Measurements from ENCODE around the gene NAT14. TPM values are rescaled to one million over a fixed set of nuclear protein-coding genes. Genes with fewer than 3 reads are reported as not detected.

Gene NAT14
- polyA plus RNA-seq, 1 donor (not counting 4 experiments of a cell fraction or from before 2014, with no cell fraction given): 11.0 TPM

GRCh38 chr19:55466241-55466614, 18.8 kb upstream of the NAT14 start:
- Histone ChIP-seq H2AFZ (ENCODE audit: control insufficient read depth, low read length) (no peak overlapping the region), H3K4me1 (ENCODE audit: control insufficient read depth, extremely low read depth, insufficient read depth, low read length) (peaks cover 8% of the 10 kb centered on the region), H3K4me2 (ENCODE audit: control insufficient read depth, extremely low read depth, insufficient read depth, low read depth, low read length) (no peak overlapping the region), H3K9me3 (ENCODE audit: control insufficient read depth, low read depth, low read length) (no peaks in the 10 kb centered on the region), H3K9ac (ENCODE audit: control insufficient read depth, extremely low read depth, insufficient read depth, low read length) (no peak overlapping the region), H3K4me3 (ENCODE audit: control insufficient read depth in 2 of 3, extremely low read depth in 1 of 3, insufficient read depth in 2 of 3, low read depth in 1 of 3, low read length in 3 of 3) (no peak overlapping the region), H3K27me3 (ENCODE audit: control insufficient read depth, extremely low read depth, insufficient read depth, low read length) (no peaks in the 10 kb centered on the region), H3K36me3 (ENCODE audit: control insufficient read depth in 2 of 2, extremely low read depth in 1 of 2, insufficient read depth in 2 of 2, low read length in 2 of 2) (no peaks in the 10 kb centered on the region), H3K9me1 (ENCODE audit: control insufficient read depth, extremely low read depth, insufficient read depth, low read length) (no peaks in the 10 kb centered on the region), H3K27ac (ENCODE audit: control insufficient read depth, insufficient read depth, low read length) (no peak overlapping the region), H3K79me2 (ENCODE audit: control insufficient read depth, insufficient read depth, low read length) (no peaks in the 10 kb centered on the region), H4K20me1 (ENCODE audit: control insufficient read depth, extremely low read depth, insufficient read depth, low read length) (no peaks in the 10 kb centered on the region)
- DNase-seq (ENCODE audit: low read depth, low spot score): no peak
- no peak for TF ChIP-seq CTCF (optimal IDR thresholded peaks at IDR 0.05 in 1 of 3, IDR thresholded peaks at IDR 0.05 in 1 of 3, conservative IDR thresholded peaks at IDR 0.05 in 1 of 3; ENCODE audit: extremely low read depth in 1 of 3, insufficient read depth in 2 of 3, low read length in 3 of 3)
- FAIRE-seq: no peak
- dilution Hi-C loops (cut with MboI; ENCODE audit: extremely low pct_ligation_motif_present, low sequenced_read_pairs): no loop called here

GRCh38 chr19:55467236-55468053, 17.5 kb upstream of the NAT14 start:
- H3K27ac ChIP-seq (ENCODE audit: control insufficient read depth, insufficient read depth, low read length): no peak overlapping the region

More at GRCh38 chr19:55467236-55468053, 17.5 kb upstream of the NAT14 start:
- dilution Hi-C loops (cut with MboI; ENCODE audit: extremely low pct_ligation_motif_present, low sequenced_read_pairs): no loop called here
- Histone ChIP-seq H3K4me3 (ENCODE audit: control insufficient read depth in 2 of 3, extremely low read depth in 1 of 3, insufficient read depth in 2 of 3, low read depth in 1 of 3, low read length in 3 of 3) (no peak overlapping the region), H2AFZ (ENCODE audit: control insufficient read depth, low read length) (peak overlapping the region; percentile 59), H3K4me2 (ENCODE audit: control insufficient read depth, extremely low read depth, insufficient read depth, low read depth, low read length) (no peak overlapping the region), H4K20me1 (ENCODE audit: control insufficient read depth, extremely low read depth, insufficient read depth, low read length) (no peaks in the 10 kb centered on the region), H3K4me1 (ENCODE audit: control insufficient read depth, extremely low read depth, insufficient read depth, low read length) (peaks cover 3% of the 10 kb centered on the region), H3K27me3 (ENCODE audit: control insufficient read depth, extremely low read depth, insufficient read depth, low read length) (no peaks in the 10 kb centered on the region), H3K36me3 (ENCODE audit: control insufficient read depth in 2 of 2, extremely low read depth in 1 of 2, insufficient read depth in 2 of 2, low read length in 2 of 2) (no peaks in the 10 kb centered on the region), H3K9me3 (ENCODE audit: control insufficient read depth, low read depth, low read length) (no peaks in the 10 kb centered on the region), H3K9me1 (ENCODE audit: control insufficient read depth, extremely low read depth, insufficient read depth, low read length) (no peaks in the 10 kb centered on the region), H3K9ac (ENCODE audit: control insufficient read depth, extremely low read depth, insufficient read depth, low read length) (no peak overlapping the region), H3K79me2 (ENCODE audit: control insufficient read depth, insufficient read depth, low read length) (no peaks in the 10 kb centered on the region)
- no peak for FAIRE-seq
- DNase-seq (ENCODE audit: low read depth, low spot score): no peak
- TF ChIP-seq EZH2 (IDR thresholded peaks at IDR 0.05; ENCODE audit: low read length): no peak
- TF ChIP-seq CTCF (optimal IDR thresholded peaks at IDR 0.05 in 1 of 3, IDR thresholded peaks at IDR 0.05 in 1 of 3, conservative IDR thresholded peaks at IDR 0.05 in 1 of 3; ENCODE audit: extremely low read depth in 1 of 3, insufficient read depth in 2 of 3, low read length in 3 of 3): peak; percentile 75 to 97 (median 88)

All from keratinocyte (primary cell).